ENCODE measurements around the gene KCMF1.

The KCMF1 gene

GRCh38 chr2:84956334-84957297 is 14.3 kb upstream of the KCMF1 start:
- DNase-seq: no peak

- DNase-seq: no peak
Observed at GRCh38 chr2:84957771-84958134, 13.2 kb upstream of the KCMF1 start.

- DNase-seq: no peak
Observed at GRCh38 chr2:84958135-84959059, 12.6 kb upstream of the KCMF1 start.

- no peak for DNase-seq
Observed at GRCh38 chr2:84959095-84959565, 11.8 kb upstream of the KCMF1 start.

- no peak for DNase-seq
Observed at GRCh38 chr2:84959566-84960506, 11.1 kb upstream of the KCMF1 start.

- no peak for DNase-seq
Observed at GRCh38 chr2:84962917-84963316, 8.0 kb upstream of the KCMF1 start.

- no peak for DNase-seq
Observed at GRCh38 chr2:84963323-84963691, 7.7 kb upstream of the KCMF1 start.

GRCh38 chr2:84963692-84964405 is 7.1 kb upstream of the KCMF1 start:
- DNase-seq: no peak

GRCh38 chr2:84964406-84965191 is 6.4 kb upstream of the KCMF1 start:
- DNase-seq: no peak

- DNase-seq: no peak
Observed at GRCh38 chr2:84965192-84965516, 5.8 kb upstream of the KCMF1 start.

GRCh38 chr2:84965827-84966226 is 5.1 kb upstream of the KCMF1 start:
- no peak for DNase-seq

GRCh38 chr2:84966731-84967130 is 4.2 kb upstream of the KCMF1 start:
- DNase-seq: no peak

GRCh38 chr2:84969511-84970209 is 1.3 kb upstream of the KCMF1 start:
- DNase-seq: no peak

- peak; percentile 29 to 49 (median 34) for DNase-seq
Observed at GRCh38 chr2:84970210-84970867, 622 bp upstream of the KCMF1 start.

- DNase-seq: peak; percentile 27 to 61 (median 38)
Observed at GRCh38 chr2:84971510-84972206, 697 bp downstream of the KCMF1 start.

GRCh38 chr2:84972207-84972783 is 1.3 kb downstream of the KCMF1 start:
- no peak for DNase-seq

GRCh38 chr2:84972932-84973331 is 2.0 kb downstream of the KCMF1 start:
- DNase-seq: no peak

GRCh38 chr2:84980263-84980983 is 9.5 kb downstream of the KCMF1 start:
- no peak for DNase-seq

Data from activated naive CD4-positive, alpha-beta T cell (primary cell).